ENCODE data around the gene RAI1. TPM values are rescaled to one million over a fixed set of nuclear protein-coding genes. Genes with fewer than 3 reads are reported as not detected.

The RAI1 gene
- total and polyA plus RNA-seq, 2 experiments from 2014 or later: 0.87 to 0.89 TPM

GRCh38 chr17:17728146-17728545 is 46.9 kb downstream of the RAI1 start (continued):
- TF ChIP-seq ZNF462 (CRISPR knock-in tag; IDR thresholded peaks at IDR 0.05) (no peak), POLR2AphosphoS5 (IDR thresholded peaks at IDR 0.05; ENCODE audit: low read depth) (no peak), EZH2phosphoT487 (IDR thresholded peaks at IDR 0.05; ENCODE audit: unreplicated experiment) (no peak), ZNF114 (CRISPR knock-in tag; IDR thresholded peaks at IDR 0.05) (no peak)

GRCh38 chr17:17728550-17729251 is 47.4 kb downstream of the RAI1 start:
- H4K20me1 ChIP-seq (replicated peaks; ENCODE audit: insufficient read depth): peaks cover 10% of the 10 kb centered on the region
- Mint-ChIP-seq H3K27me3 (ENCODE audit: insufficient read depth, low read depth, poor library complexity) (peaks cover 66% of the 10 kb centered on the region), H3K9me3 (no peaks in the 10 kb centered on the region), H3K27ac (no peak overlapping the region), H3K4me3 (no peak overlapping the region), H3K36me3 (ENCODE audit: low read depth) (no peaks in the 10 kb centered on the region), H3K4me1 (peaks cover 33% of the 10 kb centered on the region)
- no peak overlapping the region for H3K4me2 ChIP-seq
- H3K9me2 ChIP-seq (ENCODE audit: insufficient read depth): no peaks in the 10 kb centered on the region
- H3K4me3 ChIP-seq: no peak overlapping the region
- H3K36me3 ChIP-seq (ENCODE audit: insufficient read depth): no peaks in the 10 kb centered on the region
- H3K27me3 ChIP-seq (ENCODE audit: insufficient read depth): peaks cover 59% of the 10 kb centered on the region
- ATAC-seq: no peak
- no peak overlapping the region for H2AFZ ChIP-seq
- H3K4me1 ChIP-seq (ENCODE audit: insufficient read depth): peaks cover 17% of the 10 kb centered on the region
- no peak overlapping the region for H3K27ac ChIP-seq (ENCODE audit: low read depth)
- DNase-seq (ENCODE audit: low spot score): no peak
- no peaks in the 10 kb centered on the region for H3K79me2 ChIP-seq (replicated peaks; ENCODE audit: insufficient read depth)
- no peaks in the 10 kb centered on the region for H3F3A ChIP-seq (replicated peaks; ENCODE audit: low read depth)
- TF ChIP-seq CTCF (conservative IDR thresholded peaks at IDR 0.05; ENCODE audit: low read depth in 2 of 2) (no peak), ETS1 (IDR thresholded peaks at IDR 0.05) (no peak), ZNF331 (CRISPR knock-in tag; IDR thresholded peaks at IDR 0.05; ENCODE audit: low read depth) (no peak), POLR2AphosphoS5 (IDR thresholded peaks at IDR 0.05; ENCODE audit: low read depth) (no peak), STAT1 (IDR thresholded peaks at IDR 0.05; ENCODE audit: unreplicated experiment) (no peak)

Data from GM23338 (cell line).